D721Med (cell line): ENCODE measurements around the gene VAPB.

Experiments
- DNase-seq: peaks from one replicate; pipeline ENCODE4 v3.0.0; 2011; ENCODE audit warnings: low spot score; ENCODE audit not compliant: insufficient read length
- FAIRE-seq: peaks from 2 replicates; lab custom pipeline; 2011; peaks lifted over from hg19 to GRCh38; lab: Jason Lieb, UNC
- TF ChIP-seq, protein P1 (sequence below): IDR thresholded peaks from 2 replicates; pipeline ENCODE4 v1.5.1; 2012; ENCODE audit warnings: mild to moderate bottlenecking, control low read depth; ENCODE audit not compliant: insufficient read depth; ENCODE audit errors: missing control alignments

The VAPB gene

DNA sequence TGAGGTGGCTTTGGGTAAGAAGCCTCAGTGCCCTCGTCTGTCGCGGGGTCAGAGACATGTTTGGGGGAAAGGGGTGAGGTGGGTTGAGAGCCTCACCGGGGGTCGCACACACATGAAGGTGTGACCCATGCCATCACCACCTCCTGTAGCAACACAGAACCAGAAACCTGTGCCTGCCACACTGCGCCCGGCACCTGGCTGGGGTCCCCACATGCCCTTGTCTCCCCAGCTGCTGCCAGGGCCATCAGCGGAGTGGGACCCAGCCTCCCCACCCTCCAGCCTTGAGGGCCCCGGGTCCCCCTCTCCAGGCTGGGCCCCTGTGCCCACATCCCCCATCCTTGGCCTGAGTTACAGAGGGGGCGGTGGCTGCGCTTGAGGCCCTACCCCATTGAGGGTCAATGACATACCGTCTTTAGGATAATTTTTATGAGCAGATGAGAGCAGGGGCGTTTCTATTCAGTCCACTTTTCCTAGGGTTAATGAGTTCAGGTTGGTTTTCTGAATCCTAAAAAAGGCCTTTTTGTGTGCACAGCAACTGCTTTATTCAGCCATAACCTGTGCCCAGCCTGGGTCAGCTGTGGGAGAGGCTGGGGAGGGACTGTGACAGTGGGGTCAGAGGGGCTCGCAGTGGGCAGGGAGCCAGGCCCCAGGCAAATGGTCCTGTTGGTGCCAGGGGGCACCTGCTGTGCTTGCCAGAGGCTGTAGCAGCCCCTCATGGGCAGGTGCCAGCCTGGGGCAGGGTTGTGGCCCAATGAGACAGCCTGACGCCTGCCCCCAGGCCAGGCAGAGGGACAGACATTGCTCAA is 106.8 kb downstream of the VAPB start:
- TF ChIP-seq, protein P1, sequence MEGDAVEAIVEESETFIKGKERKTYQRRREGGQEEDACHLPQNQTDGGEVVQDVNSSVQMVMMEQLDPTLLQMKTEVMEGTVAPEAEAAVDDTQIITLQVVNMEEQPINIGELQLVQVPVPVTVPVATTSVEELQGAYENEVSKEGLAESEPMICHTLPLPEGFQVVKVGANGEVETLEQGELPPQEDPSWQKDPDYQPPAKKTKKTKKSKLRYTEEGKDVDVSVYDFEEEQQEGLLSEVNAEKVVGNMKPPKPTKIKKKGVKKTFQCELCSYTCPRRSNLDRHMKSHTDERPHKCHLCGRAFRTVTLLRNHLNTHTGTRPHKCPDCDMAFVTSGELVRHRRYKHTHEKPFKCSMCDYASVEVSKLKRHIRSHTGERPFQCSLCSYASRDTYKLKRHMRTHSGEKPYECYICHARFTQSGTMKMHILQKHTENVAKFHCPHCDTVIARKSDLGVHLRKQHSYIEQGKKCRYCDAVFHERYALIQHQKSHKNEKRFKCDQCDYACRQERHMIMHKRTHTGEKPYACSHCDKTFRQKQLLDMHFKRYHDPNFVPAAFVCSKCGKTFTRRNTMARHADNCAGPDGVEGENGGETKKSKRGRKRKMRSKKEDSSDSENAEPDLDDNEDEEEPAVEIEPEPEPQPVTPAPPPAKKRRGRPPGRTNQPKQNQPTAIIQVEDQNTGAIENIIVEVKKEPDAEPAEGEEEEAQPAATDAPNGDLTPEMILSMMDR: no peak
- no peak for FAIRE-seq

DNA sequence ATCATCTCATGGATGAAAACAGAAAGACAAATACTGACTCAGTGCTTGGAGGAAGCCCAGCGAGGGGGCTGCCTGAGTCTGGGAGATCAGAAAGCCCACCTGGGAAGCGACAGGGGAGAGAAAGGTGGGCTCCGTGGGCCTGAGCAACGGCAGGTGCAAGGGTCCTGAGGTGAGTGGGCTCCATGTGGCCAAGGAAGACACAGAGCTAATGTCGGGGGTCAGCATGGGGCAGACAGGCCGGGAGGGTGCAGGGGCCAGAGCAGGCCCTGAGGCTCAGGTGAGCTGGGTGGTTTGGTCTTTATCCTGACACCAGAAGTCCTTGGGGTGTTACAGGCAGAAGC is 107.4 kb downstream of the VAPB start:
- FAIRE-seq (no peak), DNase-seq (no peak)
- TF ChIP-seq, protein P1: no peak

More for the DNA sequence above, 106.8 kb downstream of the VAPB start:
- no peak for DNase-seq

DNA sequence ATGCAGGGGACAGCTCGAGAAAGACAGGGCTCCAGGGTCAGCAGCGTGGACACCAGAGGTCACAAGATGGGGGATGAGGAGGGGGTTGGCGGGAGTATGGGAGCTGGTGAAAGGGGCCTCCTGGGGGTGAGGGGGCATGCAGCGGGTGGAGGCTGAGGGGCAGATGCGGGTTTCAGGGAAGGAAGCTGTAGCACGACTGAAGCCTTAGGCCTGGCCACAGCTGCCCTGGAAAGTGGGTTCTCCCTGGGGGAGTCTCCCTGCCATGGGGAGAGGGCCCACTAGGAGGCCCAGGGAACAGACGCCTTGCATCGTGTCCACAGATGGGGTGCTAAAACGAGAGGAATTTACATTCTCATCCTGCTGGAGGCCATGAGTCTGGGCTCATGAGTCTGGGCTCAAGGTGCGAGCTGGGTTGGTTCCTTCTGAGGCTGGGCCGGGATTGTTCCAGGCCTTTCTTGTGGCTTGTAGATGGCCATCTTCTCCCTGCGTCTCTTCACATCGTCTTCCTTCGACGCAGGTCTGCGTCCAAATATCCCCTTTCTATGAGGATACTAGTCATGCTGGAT is 108.1 kb downstream of the VAPB start:
- DNase-seq (no peak), FAIRE-seq (no peak)
- TF ChIP-seq, protein P1: no peak

DNA sequence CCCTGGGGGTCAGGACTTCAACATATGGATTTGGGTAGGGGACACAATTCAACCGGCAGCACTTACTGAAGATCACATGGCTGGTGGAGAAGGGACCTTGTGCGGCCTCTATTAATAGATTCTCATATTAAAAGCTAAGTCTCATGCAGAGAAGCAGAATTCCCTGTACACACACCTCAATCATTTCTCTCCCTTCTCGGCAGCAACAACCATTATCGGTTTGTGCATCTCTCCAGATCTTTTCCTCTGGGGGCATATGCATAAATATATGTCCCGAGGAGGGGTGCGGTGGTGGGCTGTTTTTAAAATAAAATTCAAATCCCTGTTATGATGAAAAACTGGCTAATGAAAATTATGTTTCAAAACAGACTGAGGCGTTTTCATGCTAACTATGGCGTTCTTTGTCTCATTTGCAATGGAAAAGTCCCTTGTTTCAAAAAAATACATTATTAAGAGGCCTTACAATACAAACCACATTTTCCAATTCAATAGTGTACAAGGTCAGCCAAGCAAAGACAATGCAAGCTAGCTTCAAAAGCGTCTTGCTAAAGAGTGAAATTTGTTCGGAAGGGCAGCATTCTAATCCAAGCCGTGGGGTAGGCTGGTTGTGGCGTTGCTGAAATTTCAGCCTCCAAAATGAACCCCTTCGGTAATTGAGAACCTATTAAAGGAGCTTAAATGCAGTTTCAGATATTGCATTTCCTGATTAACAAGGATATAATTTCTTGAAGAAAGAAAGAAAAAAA is 108.9 kb downstream of the VAPB start:
- TF ChIP-seq, protein P1: no peak
- no peak for FAIRE-seq
- DNase-seq: no peak

DNA sequence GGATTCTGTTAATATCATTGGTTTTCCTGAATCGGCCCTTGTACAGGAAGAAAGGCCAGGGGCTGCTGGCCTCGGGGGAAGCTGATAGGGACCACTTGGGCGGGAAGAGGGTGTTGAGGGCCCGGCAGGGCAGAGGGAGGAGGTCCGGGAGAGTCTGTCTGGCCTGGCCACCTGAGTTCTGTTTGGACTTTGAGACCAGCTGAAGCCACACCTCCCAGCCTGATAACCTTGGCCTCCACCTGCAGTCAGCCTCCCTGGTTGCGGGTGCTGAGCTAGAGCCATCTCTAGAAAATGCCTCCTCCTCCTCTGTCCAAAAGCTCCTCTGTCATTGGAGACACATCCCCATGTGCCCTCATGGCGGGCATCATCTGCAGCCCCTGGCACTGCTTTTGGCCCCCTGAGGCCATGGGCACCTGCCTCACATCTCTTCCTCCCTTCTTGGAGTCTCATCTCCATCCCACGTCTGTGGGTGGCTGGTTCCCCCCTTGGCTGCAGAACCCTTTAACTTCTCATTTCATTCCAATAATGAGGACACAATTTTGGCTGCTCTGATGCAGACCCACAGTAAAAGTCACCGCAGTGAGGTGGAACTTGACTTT is 109.5 kb downstream of the VAPB start:
- TF ChIP-seq, protein P1: no peak
- FAIRE-seq (no peak), DNase-seq (no peak)

DNA sequence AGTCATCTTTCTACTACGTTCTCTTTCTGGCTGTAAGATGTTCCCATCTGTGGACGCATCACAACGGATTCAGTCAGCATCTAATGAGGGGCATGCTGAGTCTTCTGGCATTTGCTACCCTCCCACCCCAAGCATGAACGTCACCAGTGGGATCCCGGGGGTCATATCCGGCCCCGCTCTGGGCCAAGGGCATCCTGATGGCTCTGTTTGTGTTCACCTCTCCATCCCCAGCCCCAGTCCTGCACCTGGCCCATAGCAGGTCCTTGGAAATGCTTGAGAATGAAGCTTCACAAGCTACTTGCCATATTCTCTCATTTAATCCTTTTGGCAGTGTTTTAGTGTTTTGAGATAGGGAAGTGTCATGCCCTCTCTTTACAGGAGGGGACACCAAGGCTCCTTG is 111.2 kb downstream of the VAPB start:
- DNase-seq (no peak), FAIRE-seq (no peak)
- TF ChIP-seq, protein P1: no peak
